ENCODE data around the gene CALHM4. TPM values are rescaled to one million over a fixed set of nuclear protein-coding genes. Genes with fewer than 3 reads are reported as not detected.
A peak's percentile ranks its signal among the peaks of the same experiment; 100 is the strongest.

The CALHM4 gene
- total RNA-seq, 4 donors from 2014 or later: 1.8 to 12.5 (median 2.6) TPM; not detected in 1

- 94% methylated on average over 4 of the region's 4 CpGs for WGBS
- H3K9me3 ChIP-seq: no peaks in the 10 kb centered on the region
- H3K27ac ChIP-seq: no peak overlapping the region
- no peaks in the 10 kb centered on the region for H3K36me3 ChIP-seq
- peaks cover 12% of the 10 kb centered on the region for H3K4me1 ChIP-seq
- DNase-seq (ENCODE audit: low spot score in 2 of 2): no peak
- H3K27me3 ChIP-seq: no peaks in the 10 kb centered on the region
- TF ChIP-seq POLR2AphosphoS5 (IDR thresholded peaks at IDR 0.05) (no peak), POLR2A (IDR thresholded peaks at IDR 0.05) (no peak), EP300 (IDR thresholded peaks at IDR 0.05) (no peak), CTCF (IDR thresholded peaks at IDR 0.05) (no peak)
- no peak overlapping the region for H3K4me3 ChIP-seq
Observed at GRCh38 chr6:116562019-116562403, 8.5 kb downstream of the CALHM4 start.

- 55% methylated on average over 3 of the region's 3 CpGs for WGBS
- Histone ChIP-seq H3K36me3 (no peaks in the 10 kb centered on the region), H3K4me3 (no peak overlapping the region), H3K4me1 (peaks cover 12% of the 10 kb centered on the region), H3K9me3 (no peaks in the 10 kb centered on the region), H3K27ac (no peak overlapping the region), H3K27me3 (no peaks in the 10 kb centered on the region)
- no peak for TF ChIP-seq POLR2AphosphoS5 (IDR thresholded peaks at IDR 0.05)
- no peak for DNase-seq (ENCODE audit: low spot score in 2 of 2)
Observed at GRCh38 chr6:116562614-116563013, 9.1 kb downstream of the CALHM4 start.

- WGBS: 89% methylated on average over 9 of the region's 9 CpGs
- Histone ChIP-seq H3K27ac (no peak overlapping the region), H3K9me3 (no peaks in the 10 kb centered on the region), H3K27me3 (no peaks in the 10 kb centered on the region), H3K4me1 (peaks cover 12% of the 10 kb centered on the region), H3K4me3 (no peak overlapping the region), H3K36me3 (no peaks in the 10 kb centered on the region)
- DNase-seq (ENCODE audit: low spot score in 2 of 2): no peak
- TF ChIP-seq POLR2AphosphoS5 (IDR thresholded peaks at IDR 0.05): no peak
Observed at GRCh38 chr6:116563830-116564229, 10.3 kb downstream of the CALHM4 start.

- H3K9me3 ChIP-seq: no peaks in the 10 kb centered on the region
- H3K27ac ChIP-seq: no peak overlapping the region
- no peaks in the 10 kb centered on the region for H3K36me3 ChIP-seq
- no peak for TF ChIP-seq CTCF (IDR thresholded peaks at IDR 0.05)
- no peak for TF ChIP-seq EP300 (IDR thresholded peaks at IDR 0.05)
- no peak for TF ChIP-seq POLR2A (IDR thresholded peaks at IDR 0.05)
- TF ChIP-seq POLR2AphosphoS5 (IDR thresholded peaks at IDR 0.05): no peak
- no peak overlapping the region for H3K4me3 ChIP-seq
- WGBS: 65% methylated on average over 7 of the region's 7 CpGs
- H3K27me3 ChIP-seq: no peaks in the 10 kb centered on the region
- no peak for DNase-seq (ENCODE audit: low spot score in 2 of 2)
- H3K4me1 ChIP-seq: peaks cover 12% of the 10 kb centered on the region
Observed at GRCh38 chr6:116564311-116564710, 10.8 kb downstream of the CALHM4 start.

GRCh38 chr6:116564921-116565872 lies 11.6 kb downstream of the CALHM4 start:
- peak; percentile 60 to 78 for DNase-seq (ENCODE audit: low spot score in 2 of 2)

More at GRCh38 chr6:116564921-116565872, 11.6 kb downstream of the CALHM4 start:
- H3K4me1 ChIP-seq: peaks cover 21% of the 10 kb centered on the region
- peak overlapping the region; percentile 42 for H3K4me3 ChIP-seq
- no peaks in the 10 kb centered on the region for H3K9me3 ChIP-seq
- H3K36me3 ChIP-seq: no peaks in the 10 kb centered on the region
- H3K27ac ChIP-seq: no peak overlapping the region
- H3K27me3 ChIP-seq: no peaks in the 10 kb centered on the region
- TF ChIP-seq EP300 (IDR thresholded peaks at IDR 0.05) (no peak), POLR2AphosphoS5 (IDR thresholded peaks at IDR 0.05) (no peak), CTCF (IDR thresholded peaks at IDR 0.05) (no peak), POLR2A (IDR thresholded peaks at IDR 0.05) (no peak)
- WGBS: 60% methylated on average over 32 of the region's 42 CpGs
